GM19239 (cell line): ENCODE data around the gene MOB3B.

ENCODE experiments used
- DNase-seq: peaks from one replicate; pipeline ENCODE4 v3.0.0; 2011; ENCODE audit warnings: low spot score; ENCODE audit not compliant: insufficient read length
- FAIRE-seq: peaks from 2 replicates; lab custom pipeline; 2011; peaks lifted over from hg19 to GRCh38; lab: Jason Lieb, UNC

Gene MOB3B

DNA sequence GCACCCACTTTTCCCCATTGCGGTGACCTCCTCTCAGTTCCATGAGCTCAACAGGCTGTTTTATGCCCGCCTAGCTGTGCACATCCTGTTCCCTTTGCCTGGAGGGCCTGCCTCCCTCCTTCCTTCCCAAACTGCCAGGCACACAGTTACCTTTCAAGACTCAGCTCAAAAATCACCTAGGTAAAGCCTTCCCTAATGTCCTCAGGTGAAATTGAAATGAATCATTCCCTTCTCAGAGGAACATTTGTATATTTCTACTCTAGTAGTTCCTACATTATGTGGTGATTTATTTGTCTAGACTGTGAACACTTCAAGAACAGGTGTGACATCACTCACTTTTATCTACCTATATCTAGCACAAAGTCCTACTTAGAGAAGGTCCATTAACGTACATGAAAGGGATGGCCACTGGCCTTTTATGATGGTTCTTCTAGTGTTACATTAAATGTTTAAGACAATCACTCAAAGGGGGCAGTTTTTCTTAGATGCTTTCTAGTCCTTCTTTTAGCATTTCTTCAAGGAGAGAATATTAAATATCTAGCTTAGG, 129.2 kb downstream of the MOB3B start:
- DNase-seq (no peak), FAIRE-seq (no peak)

DNA sequence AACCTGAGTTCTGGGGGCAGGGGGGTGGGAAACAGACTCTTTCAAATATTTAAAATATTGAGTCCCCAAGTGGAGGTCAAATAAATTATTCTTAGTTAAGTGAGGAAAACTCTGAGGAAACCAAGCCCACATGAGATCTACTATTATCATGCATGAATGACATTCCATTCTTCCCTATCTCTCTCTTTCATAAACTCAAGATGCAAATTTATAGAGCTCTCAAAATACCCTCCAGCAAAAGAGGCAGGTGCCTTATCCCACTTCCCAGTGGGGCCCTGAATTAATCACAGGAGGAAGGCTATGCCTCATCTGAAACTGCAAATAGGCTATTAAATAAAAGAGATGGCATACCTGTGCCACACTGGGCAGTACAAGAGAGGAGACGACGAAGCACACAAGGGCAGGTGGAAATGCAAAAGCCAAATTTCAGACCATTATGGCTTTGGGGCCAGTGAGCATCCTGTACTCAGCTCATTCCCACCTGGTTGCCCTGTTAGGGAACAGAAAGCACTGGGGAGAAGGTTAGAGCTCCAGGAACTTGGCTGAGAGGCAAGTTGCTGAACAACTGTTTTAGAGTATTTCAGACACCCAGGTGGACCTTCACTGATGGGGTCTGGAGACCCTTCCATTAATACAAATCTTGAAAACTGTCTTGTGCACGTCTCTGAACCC, 130.5 kb downstream of the MOB3B start:
- DNase-seq, result no peak
- no peak for FAIRE-seq

- no peak for FAIRE-seq
- no peak for DNase-seq
Observed at GRCh38 chr9:27396495-27396894, 133.1 kb downstream of the MOB3B start.

DNA sequence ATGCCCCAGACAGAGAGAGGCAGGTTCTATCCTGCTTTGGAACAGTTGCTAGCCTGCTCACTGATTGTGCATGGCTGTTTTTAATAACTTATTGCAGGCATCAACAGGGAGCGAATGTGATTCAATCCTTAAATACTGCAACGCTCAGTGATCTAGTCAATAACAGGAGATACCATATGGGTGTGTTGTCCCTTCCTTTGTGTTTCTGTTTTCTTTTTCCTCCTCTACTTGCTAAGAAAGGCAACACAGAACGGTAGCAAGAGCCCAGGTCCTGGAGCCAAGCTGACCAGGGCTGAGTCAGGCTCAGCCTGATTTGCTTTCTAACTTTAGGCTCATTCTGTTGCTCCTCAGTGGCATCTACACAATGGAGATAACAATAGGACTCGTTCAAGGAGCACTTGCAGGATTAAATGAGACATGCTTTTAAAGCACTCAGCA, 134.1 kb downstream of the MOB3B start:
- no peak for FAIRE-seq
- DNase-seq, result no peak

DNA sequence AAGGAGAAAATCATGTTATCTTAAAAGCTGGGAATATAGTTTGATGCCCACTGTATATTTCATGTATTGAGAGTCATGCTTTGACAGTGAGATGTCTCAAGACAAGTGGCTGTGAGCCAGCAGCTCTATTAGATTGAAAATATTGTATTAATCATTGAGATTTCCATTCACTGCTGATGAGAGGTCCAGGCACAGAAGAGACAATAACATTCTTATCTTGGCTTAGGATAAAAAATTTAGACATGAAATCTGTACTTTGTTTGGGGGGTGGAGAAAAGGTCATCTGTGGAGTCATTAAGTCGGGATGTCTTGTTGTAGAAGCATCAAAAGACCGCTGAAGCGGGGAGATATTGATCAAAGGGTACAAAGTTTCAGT, 134.8 kb downstream of the MOB3B start:
- no peak for DNase-seq
- no peak for FAIRE-seq

- FAIRE-seq (no peak), DNase-seq (no peak)
Observed at GRCh38 chr9:27394154-27394825, 135.3 kb downstream of the MOB3B start.

GRCh38 chr9:27393054-27393846, 136.4 kb downstream of the MOB3B start:
- DNase-seq, result no peak
- no peak for FAIRE-seq

GRCh38 chr9:27392451-27392850, 137.2 kb downstream of the MOB3B start:
- FAIRE-seq (no peak), DNase-seq (no peak)

- FAIRE-seq (no peak), DNase-seq (no peak)
Observed at GRCh38 chr9:27391040-27391895, 138.3 kb downstream of the MOB3B start.

- DNase-seq, result no peak
- no peak for FAIRE-seq
Observed at GRCh38 chr9:27388150-27388549, 141.5 kb downstream of the MOB3B start.

DNA sequence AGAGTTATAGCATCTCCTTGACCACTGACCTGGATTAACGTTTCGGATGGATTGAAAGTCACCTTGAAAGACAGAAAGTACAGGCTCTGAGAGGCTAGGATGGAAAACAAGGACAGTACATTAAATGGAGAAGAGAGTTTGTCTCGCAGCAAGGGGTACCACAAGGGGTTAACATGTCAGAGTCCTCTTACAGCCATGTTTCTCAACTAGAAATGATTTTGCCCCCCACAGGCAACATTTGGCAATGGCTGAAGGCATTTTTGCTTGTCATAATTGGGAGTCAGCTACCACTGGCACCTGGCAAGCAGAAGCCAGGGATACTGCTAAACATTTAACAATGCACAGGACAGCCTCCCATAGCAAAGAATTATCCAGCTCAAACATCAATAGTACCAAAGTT, 141.9 kb downstream of the MOB3B start:
- FAIRE-seq (no peak), DNase-seq (no peak)

GRCh38 chr9:27386571-27387091, 143.0 kb downstream of the MOB3B start:
- FAIRE-seq, result peak; percentile 60
- DNase-seq, result no peak

- DNase-seq (no peak), FAIRE-seq (no peak)
Observed at GRCh38 chr9:27385606-27386322, 143.8 kb downstream of the MOB3B start.

DNA sequence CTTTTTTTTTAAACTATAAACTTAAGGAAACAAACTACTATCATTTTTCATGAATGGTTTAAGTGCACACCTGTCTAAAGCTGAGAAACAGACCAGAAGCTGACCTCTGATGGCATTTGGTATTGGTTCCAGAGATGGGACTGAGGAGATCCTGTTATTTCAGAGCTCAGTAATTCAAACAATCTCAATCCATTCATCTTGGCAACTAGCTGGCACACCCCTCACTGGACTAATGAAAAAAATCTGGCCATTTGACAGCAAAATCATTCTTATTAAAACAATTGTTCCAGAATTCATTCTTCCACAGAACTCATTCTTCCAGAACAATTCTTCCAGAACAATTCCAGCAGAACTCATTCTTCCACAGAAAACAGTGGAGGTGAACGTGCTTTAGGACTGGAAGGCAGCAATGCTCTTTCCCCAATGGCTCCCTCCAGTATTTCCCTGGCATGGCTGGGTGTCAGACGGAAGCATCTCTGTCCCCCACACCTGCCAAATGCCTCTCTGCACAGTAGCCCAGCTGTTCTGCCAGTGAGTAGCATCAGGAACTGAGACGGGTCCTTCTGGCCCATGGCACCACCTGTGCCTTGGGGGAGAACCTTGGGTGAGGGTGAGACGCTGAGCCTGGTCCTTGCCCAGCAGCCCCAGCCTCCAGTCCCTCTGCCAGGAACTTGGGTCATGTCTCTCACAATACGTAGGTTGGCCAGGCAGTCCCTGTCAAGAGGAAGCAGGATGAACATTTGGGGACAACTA, 145.2 kb downstream of the MOB3B start:
- FAIRE-seq (no peak), DNase-seq (no peak)

- no peak for DNase-seq
- FAIRE-seq, result peak; percentile 55
Observed at GRCh38 chr9:27383524-27383923, 146.1 kb downstream of the MOB3B start.

- FAIRE-seq (no peak), DNase-seq (no peak)
Observed at GRCh38 chr9:27382975-27383374, 146.6 kb downstream of the MOB3B start.

DNA sequence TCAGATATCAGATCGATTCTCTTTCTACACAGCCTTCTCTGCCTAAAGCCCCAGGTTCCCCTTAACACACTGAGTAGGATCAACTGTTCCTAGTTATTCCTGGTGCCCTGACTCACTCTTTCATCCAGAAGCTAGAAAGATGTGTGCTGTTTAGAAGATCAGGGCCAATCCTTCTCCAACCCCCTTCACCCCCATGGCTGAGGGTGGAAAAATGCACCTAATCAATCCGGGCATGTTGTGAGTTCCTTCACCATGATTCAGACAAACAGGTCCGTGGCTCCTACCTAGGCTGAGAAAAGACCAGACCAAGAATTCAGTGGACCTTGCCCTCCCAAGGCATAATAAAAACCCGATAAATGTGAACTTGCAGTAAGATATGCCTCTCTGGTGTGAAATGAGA, 147.3 kb downstream of the MOB3B start:
- DNase-seq (no peak), FAIRE-seq (no peak)
